SK-N-SH (cell line): Measurements from ENCODE around the gene SPRING1.

Experiments
- CHD2 ChIP-seq: fragments of 150-350 bp; IDR thresholded peaks from 2 replicates; pipeline ENCODE4 v1.6.1; 2018; ENCODE audit warnings: low read length; ENCODE audit not compliant: partially characterized antibody
- GABPA ChIP-seq: IDR thresholded peaks from 2 replicates; pipeline ENCODE4 v1.4.0; 2012; ENCODE audit warnings: low read depth, mild to moderate bottlenecking
- JUND ChIP-seq: IDR thresholded peaks from 2 replicates; pipeline ENCODE4 v1.4.0; 2012
- MXI1 ChIP-seq: IDR thresholded peaks from 2 replicates; pipeline ENCODE4 v1.6.1; 2012; ENCODE audit warnings: mild to moderate bottlenecking, low read depth, low read length, improper control_type of control experiment
- POLR2AphosphoS5 ChIP-seq: IDR thresholded peaks from 2 replicates; pipeline ENCODE4 v1.6.1; 2012; ENCODE audit warnings: low read depth, low read length
- RAD21 ChIP-seq: IDR thresholded peaks from 2 replicates; pipeline ENCODE4 v1.6.1; 2012; ENCODE audit warnings: mild to moderate bottlenecking, low read length
- RFX5 ChIP-seq: IDR thresholded peaks from 2 replicates; pipeline ENCODE4 v1.6.1; 2012; ENCODE audit warnings: mild to moderate bottlenecking, improper control_type of control experiment, low read length
- TF ChIP-seq, protein P1 (sequence below): IDR thresholded peaks from 2 replicates; pipeline ENCODE4 v1.4.0; 2012; ENCODE audit warnings: low read depth
- TF ChIP-seq, protein P2 (sequence below): fragments of 200-600 bp; sonication (generic); IDR thresholded peaks from 2 replicates; pipeline ENCODE4 v1.6.1; 2017; ENCODE audit warnings: antibody characterized with exemption, mild to moderate bottlenecking, moderate library complexity
- TF ChIP-seq, protein P3 (sequence below): IDR thresholded peaks from 2 replicates; pipeline ENCODE4 v1.6.1; 2012; ENCODE audit warnings: mild to moderate bottlenecking, low read depth, low read length, moderate library complexity

DNA sequence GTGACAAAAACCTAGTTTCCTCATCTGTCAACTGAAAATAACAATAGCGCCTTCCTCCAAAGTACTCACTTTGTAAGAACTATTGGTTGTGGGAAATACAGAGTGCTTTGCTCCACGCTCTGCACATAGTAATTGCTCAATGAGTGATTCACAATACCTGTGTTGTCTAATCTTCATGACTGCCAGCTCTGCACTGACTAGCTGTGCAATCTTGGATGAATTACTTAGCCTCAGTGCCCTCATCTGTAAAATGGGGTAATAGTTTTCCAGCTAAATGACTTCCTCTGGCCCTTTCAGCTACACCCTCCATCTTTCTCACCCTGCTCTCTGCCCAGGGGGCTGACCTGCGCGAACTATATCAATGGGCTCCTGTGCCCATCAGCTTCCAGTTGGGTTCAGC, 43.1 kb upstream of the SPRING1 start:
- TF ChIP-seq, protein P1, sequence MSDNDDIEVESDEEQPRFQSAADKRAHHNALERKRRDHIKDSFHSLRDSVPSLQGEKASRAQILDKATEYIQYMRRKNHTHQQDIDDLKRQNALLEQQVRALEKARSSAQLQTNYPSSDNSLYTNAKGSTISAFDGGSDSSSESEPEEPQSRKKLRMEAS = no peak
- TF ChIP-seq, protein P2, sequence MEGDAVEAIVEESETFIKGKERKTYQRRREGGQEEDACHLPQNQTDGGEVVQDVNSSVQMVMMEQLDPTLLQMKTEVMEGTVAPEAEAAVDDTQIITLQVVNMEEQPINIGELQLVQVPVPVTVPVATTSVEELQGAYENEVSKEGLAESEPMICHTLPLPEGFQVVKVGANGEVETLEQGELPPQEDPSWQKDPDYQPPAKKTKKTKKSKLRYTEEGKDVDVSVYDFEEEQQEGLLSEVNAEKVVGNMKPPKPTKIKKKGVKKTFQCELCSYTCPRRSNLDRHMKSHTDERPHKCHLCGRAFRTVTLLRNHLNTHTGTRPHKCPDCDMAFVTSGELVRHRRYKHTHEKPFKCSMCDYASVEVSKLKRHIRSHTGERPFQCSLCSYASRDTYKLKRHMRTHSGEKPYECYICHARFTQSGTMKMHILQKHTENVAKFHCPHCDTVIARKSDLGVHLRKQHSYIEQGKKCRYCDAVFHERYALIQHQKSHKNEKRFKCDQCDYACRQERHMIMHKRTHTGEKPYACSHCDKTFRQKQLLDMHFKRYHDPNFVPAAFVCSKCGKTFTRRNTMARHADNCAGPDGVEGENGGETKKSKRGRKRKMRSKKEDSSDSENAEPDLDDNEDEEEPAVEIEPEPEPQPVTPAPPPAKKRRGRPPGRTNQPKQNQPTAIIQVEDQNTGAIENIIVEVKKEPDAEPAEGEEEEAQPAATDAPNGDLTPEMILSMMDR = no peak
- TF ChIP-seq RFX5 (no peak), MXI1 (no peak), JUND (no peak), CHD2 (no peak), POLR2AphosphoS5 (no peak), GABPA (no peak), RAD21 (no peak)
- TF ChIP-seq, protein P3, sequence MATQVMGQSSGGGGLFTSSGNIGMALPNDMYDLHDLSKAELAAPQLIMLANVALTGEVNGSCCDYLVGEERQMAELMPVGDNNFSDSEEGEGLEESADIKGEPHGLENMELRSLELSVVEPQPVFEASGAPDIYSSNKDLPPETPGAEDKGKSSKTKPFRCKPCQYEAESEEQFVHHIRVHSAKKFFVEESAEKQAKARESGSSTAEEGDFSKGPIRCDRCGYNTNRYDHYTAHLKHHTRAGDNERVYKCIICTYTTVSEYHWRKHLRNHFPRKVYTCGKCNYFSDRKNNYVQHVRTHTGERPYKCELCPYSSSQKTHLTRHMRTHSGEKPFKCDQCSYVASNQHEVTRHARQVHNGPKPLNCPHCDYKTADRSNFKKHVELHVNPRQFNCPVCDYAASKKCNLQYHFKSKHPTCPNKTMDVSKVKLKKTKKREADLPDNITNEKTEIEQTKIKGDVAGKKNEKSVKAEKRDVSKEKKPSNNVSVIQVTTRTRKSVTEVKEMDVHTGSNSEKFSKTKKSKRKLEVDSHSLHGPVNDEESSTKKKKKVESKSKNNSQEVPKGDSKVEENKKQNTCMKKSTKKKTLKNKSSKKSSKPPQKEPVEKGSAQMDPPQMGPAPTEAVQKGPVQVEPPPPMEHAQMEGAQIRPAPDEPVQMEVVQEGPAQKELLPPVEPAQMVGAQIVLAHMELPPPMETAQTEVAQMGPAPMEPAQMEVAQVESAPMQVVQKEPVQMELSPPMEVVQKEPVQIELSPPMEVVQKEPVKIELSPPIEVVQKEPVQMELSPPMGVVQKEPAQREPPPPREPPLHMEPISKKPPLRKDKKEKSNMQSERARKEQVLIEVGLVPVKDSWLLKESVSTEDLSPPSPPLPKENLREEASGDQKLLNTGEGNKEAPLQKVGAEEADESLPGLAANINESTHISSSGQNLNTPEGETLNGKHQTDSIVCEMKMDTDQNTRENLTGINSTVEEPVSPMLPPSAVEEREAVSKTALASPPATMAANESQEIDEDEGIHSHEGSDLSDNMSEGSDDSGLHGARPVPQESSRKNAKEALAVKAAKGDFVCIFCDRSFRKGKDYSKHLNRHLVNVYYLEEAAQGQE = no peak
